HG02678 (cell line): ENCODE measurements around the gene UFD1.

Source experiments
- ATAC-seq: cut with Tn5 transposase; IDR thresholded peaks from one replicate; pipeline ENCODE4 v1.9.1; 2021; ENCODE audit warnings: mild to moderate bottlenecking, moderate library complexity; ENCODE audit not compliant: unreplicated experiment

UFD1 gene

DNA sequence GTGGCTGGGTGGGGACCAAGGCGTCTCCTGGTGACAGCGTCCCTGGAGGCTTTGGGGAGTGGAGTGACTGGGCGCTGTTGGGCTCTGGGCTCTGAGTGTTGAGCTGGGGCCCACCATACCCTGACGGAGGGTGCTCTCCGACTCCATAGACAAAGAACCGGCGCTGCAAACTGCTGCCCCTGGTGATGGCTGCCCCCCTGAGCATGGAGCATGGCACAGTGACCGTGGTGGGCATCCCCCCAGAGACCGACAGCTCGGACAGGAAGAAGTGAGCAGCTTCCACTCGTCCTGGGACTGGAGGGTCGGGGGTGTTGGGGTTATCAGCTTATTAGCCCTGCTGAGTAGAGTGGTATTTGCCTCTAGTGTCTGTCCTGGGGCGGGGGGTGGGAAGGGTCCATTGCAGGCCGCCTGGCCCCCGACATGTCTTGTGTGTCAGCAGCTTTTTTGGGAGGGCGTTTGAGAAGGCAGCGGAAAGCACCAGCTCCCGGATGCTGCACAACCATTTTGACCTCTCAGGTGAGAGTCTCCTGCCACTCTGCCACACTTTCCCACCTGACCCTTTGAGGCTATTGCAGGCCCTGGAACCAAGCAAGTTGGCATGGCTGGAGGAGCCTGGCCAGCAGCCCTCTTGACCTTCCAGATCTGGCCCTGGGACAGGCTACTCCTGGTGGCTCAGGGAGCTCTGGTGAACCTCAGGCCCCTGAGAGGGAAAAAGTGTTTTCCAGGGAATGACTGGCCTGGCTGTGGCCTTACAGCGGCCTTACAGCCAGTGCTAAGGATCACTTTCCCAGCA, 37.6 kb upstream of the UFD1 start:
- no peak for ATAC-seq

DNA sequence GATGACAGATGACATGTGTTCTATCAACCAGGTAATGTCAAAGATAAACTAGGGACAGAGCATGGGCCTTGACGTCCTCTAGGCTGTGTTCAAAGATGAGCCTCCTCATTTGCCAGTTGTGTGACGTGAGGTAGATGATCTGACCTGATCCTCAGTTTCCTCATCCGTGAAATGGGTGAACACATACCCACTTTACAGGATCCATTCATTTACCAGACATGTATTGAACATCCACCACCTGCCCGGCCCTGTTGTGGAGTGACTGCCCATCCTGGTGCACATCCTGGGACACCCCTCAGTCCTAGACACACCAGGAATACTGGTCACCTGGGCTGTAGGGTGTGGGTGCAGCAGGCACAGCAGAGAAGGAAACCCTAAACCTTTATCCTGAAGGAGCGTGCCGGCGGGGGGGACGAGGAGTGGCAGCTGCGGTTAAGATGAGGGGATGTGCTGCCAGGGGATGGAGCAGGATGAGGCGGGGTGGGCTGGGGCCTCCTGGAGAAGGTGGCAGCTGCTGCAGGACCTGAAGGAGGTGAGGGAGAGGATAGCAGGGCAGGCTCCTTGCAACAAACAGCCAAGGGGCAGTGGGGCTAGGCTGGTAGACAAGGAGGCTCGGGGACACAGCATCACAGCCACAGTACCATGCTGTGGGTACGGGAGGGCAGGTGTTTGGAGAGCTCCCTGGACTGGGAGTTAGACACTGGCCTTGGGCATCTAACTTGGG, 36.8 kb upstream of the UFD1 start:
- ATAC-seq, result no peak

DNA sequence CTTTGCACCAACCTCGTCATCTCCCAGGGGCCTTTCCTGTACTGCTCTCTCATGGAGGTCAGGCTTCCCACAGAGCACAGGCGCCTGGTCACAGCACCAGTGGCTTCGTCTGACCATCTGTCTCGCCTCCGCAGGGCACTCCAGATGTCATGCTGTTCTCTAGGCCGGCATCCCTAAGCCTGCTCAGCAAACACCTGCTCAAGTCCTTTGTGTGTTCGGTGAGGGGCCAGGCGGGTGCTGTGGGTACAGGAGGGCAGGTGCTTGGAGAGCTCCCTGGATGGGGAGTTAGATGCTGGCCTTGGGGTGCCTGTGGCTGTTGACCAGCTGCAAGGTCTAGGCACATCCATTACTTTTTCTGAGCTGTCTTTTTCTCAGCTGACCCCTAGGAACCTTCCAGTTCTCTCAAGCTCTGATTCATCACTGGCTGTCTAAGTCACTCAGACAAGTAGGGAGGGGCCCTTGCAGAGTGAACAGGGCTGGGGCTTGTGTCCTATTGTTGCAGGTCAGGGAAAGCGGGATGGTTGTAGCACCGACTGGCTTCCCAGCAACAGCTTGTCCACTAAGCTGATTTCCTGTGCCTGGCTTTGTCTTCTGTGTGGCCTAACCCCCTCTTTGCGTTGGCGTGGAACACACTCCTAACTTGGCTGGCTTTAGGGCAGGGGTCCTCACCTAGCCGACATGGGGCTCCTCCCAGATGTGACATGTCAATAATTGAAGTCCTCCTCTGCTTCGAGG, 36.0 kb upstream of the UFD1 start:
- ATAC-seq, result no peak

DNA sequence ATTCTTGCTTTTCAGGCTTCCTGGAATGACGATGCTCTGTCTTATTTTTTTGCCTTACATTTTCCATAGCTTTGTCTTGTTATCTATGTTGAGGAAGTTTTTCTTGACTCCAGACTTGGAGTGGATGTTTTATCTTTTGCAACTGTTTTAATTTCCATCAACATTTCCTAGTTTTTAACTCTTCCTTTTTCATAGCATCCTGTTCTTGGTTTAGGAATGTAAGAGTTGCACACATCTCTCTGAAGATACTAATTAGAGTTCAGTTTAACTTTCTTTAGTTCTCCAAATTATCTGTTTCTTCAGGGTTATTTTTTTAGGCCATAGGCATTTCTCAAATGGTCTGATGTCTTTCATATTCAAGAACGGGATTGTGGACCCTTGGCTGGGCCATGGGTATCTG, 34.8 kb upstream of the UFD1 start:
- ATAC-seq, result no peak

DNA sequence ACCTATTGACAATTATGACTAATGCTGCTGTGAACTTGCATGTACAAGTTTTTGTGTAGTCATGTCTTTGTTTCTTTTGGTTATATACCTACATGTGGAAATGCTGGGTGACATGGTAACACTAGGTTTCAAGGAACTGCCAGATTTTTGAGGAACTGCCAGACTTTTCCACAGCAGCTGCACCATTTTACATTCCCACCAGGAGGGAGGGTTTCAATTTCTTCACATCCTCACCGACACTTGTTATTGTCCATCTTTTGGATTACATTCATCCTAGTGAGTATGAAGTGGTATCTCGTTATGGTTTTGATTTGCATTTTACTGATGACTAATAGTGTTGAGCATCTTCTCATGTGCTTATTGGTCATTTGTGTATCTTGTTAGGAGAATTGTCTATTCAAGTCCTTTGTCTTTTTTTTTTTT, 31.9 kb upstream of the UFD1 start:
- no peak for ATAC-seq

DNA sequence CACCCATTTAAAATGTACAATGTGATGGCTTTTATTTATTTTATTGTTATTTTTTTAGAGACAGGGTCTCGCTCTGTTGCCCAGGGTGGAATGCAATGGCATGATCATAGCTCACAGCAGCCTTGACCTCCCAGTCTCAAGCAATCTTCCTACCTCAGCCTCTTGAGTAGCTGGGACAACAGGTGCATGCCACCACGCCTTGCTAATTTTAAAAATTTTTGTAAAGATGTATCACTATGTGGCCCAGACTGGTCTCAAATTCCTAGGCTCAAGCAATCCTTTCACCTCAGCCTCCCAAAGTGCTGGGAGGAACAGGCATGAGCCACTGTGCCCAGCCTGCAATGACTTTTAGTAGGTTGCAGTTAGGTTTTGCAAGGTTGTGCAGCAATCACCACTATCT, 30.9 kb upstream of the UFD1 start:
- ATAC-seq, result no peak

DNA sequence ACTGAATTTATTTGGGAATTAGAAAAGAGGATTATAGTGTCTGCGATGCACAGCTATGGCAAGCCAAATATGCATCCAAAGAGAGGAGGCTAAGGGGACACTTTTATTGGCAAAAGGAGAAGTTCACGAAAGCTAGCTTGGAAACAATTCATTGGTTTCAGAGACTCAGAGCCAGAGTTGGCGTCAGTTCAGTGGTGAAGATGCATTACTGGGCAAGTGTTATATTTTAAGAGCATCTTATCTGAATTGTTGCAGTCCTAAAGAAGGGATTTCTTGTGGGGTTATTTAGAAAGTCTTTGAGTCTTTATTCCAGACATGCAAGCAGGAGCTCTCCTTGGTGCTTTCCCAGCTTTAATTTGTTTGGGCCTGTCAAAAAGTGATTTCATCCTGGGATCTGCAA, 30.2 kb upstream of the UFD1 start:
- ATAC-seq, result no peak

DNA sequence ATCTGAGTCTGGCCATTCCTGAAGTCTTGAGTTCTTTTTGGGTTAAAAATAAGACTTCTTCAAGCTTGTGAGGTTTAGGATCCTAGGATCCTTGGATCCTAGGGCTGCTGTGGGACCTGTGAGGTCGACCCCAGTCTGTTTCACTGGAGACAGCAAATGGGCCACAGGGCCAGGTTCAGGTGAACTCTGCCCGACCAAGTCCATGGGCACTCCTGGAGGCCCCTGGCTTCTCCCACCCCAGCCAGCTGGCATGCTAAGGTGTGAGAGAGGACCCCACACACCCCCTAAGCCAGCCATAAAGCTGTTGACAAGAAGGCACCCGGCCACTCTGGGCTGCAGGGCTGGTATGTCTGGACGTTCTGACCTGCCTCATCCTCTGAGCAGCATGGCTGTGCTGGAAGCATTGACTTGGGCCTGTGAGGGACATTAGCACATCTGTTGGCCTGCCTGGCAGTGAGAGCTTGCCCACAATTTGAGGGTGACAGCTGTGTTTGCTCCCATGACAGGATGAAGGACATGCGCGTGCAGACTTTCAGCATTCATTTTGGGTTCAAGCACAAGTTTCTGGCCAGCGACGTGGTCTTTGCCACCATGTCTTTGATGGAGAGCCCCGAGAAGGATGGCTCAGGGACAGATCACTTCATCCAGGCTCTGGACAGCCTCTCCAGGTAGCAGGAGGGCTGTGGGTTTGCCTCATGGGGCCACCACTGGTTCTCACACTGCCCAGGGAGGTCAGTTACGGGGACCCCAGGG, 29.2 kb upstream of the UFD1 start:
- no peak for ATAC-seq

DNA sequence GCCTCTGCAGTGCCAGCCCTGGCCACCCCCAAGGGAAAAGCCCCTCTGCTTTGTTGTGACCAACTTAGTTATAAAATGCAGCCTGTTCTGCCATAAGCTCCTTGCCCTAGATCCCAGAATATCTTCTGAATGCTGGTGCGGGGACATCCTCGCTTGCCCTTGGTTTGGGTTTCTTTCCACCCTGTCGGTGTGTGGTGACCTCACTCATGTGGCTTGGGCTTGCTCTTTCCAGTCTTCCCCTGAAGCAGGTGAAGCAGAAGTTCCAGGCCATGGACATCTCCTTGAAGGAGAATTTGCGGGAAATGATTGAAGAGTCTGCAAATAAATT, 28.5 kb upstream of the UFD1 start:
- no peak for ATAC-seq

DNA sequence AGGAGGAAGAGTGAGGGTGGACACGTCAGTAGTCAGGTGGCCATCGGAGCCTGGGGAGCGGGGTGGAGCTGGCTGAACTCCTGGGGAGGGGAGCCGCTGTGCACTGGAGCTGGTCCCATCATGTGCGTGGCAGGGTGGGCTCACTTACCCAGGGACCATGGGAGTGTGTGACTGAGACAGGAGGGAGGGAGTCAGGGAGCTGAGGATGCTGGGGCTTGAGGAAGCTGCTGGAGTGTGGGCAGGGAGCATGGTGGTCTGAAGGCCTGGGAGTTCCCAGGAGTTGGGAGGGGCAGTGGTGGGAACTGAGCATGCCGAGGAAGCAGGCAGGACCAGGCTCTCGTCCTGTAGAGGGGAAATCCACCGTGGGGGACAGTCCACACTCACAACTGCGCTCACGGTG, 27.2 kb upstream of the UFD1 start:
- no peak for ATAC-seq

DNA sequence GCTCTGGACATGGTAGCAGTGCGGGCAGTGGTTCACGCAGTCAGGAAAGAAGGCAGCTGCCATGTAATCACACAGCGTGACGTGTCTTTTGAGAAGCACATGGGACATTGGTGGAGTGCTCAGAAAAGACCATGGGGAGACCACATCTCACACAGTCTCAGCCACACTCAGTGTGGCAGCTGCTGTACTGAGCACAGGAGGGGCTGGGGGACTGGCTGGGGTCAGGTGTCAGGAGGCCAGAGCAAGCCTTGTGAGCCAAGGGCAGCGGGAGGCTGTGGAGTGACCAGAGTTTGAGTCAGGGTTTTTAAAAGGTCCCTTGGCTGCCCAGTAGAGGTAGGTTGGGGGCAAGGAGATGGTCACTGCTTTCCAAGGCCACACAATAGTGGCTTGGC, 26.7 kb upstream of the UFD1 start:
- ATAC-seq, result no peak

DNA sequence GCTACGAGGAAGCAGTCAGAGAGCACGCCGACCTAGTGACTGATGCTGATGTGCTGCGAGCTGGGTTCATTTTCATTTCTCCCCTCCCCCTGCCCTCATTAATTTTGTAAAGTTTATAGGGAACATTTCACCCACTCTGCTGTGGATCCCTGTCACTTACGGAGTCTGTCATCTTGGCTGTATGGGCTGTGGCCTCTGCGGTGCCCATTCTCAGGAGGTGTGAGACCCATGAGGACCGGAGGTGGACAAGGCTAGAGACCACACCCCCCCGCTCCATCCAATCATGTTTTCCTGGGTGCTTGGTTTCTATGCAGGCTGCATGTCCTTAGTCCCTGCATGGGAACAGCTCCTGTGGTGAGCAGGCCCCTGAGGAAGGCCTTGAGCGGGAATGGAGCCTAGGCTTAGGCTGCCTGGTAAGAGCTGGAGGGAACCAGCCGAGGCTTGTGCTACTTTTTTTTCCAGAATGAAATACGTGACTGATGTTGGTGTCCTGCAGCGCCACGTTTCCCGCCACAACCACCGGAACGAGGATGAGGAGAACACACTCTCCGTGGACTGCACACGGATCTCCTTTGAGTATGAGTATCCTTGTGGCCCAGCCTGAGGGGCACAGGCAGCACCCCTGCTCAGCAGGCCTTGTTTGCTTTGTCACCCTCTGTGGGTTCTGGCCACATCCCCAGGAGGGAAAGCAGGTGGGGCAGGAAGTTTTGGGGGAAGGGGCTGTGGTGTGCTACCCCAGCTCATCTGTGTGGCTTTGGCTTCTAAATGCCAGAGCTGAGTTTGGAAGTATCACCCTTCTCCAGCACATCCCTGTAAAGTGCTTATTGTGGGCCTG, 26.1 kb upstream of the UFD1 start:
- no peak for ATAC-seq

DNA sequence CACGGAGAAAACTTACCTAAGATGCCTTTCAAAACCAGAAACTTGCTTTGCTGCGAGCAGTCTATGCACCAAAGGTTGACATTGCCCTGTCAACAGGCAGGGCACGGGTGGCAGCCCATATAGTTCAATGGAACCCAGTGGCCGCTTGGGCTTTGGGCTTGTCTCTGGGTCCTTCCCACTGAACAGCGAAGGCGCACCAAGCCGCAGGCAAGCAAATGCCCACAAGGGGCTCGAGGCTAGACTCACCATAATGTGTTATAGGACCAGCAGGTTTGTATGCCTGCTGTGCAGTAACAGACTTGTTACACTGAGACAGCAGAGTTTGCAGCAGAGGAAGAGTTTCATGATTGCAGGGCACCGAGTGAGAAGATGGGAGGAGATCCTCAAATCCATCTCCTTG, 24.9 kb upstream of the UFD1 start:
- ATAC-seq, result no peak

DNA sequence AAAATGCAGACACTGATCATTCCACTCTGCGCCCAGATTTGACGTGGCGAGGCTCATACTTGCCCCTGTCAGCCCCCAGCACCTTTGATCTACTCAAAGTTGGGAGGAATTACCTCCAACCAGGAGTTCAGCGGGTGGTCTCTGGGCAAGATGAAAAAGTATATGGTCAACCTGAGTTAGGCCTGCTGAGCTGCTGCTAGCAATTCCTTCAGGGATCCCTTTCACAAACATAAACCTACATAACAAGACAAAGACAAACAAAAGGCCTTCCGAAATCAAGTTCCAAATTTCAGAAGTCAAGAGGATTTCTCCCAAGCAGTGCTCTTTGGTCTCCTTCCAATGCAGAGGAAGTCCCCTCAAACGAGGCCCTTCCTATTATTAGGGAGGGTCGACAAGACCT, 24.4 kb upstream of the UFD1 start:
- ATAC-seq, result no peak

DNA sequence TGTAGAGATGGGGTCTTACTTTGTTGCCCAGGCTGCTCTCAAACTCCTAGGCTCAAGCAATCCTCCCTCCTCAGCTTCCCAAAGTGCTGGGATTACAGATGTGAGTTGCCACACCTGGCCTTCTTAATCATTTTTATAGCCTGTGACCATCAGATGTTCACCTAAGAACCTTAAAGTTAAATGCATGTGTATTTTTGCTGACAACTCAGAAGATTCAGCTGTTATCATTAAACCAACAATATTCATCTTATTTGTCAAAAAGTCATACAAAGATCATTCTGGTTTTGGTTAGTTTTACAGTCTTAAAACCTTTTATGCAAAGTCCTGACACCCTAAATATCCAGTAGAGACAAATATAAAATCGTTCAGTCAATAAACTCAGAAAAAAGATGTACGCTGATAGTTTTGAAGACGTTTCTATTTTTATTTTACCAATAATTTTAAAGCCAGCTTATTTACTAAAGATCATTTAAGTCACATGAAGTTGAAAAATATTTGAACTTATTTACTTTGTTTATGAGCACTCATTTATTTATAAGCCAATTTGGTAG, 23.0 kb upstream of the UFD1 start:
- no peak for ATAC-seq

DNA sequence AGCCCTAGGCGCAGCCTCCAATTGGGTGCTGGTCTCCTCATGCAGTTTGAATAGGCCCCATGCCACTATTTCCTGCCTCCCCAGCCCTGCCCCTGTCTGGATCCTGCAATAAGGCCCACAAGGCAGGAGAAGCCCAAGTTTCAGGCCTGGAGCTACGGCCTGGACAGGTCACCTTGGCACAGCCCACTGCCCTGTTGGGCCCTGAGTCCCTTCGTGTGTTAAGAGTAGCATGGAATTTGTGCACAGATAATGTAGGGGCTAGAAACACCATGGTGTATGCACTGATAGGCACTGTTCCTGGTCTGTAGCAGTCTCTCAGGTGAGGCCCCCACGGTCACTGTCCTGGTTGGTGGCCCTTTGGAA, 20.9 kb upstream of the UFD1 start:
- ATAC-seq, result no peak

DNA sequence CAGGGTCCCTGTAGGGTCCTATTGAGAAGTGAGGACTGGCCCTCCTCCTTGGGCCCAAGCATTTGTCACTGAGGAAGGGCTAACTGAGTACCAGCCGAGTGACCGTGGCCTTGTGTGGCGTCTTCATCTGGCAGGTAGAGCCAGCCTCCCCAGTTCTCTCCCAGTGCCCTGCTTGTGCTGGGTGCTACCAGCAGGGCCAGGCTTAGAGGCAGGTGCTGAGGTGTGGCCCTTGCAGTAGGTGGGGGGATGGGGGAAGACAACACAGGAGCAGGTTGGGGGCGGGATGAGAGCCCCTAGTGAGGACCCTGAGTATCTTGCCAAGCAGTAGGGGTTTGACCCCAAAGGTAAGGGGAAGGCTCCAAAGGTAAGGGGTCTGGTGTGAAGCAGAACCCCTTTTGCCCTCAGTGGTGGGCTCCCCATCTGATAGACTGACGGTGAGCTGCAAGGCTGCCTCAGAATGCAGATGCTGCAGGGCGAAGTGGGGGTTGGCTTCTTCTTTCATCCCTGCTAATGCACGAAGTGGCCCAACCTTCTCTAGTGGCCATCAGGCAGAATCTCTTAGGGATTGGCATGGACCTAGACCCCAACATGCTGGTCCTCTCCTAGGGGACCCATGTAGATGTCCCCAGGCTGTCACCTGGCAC, 20.4 kb upstream of the UFD1 start:
- ATAC-seq, result no peak

DNA sequence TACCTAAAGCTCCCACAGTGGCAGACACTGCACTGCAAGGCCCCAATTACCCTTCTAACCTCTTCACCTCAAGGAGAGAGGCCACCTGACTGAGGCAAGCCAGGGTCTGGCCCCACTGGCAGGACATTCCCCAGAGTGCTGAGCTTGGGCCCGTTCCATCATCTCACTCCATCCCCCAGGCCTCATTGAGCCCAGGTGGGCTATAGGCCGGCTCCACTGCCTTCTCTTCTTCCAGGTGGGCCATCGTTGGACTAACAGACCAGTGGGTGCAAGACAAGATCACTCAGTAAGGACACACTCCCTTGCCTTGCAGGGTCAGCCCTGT, 19.8 kb upstream of the UFD1 start:
- no peak for ATAC-seq

DNA sequence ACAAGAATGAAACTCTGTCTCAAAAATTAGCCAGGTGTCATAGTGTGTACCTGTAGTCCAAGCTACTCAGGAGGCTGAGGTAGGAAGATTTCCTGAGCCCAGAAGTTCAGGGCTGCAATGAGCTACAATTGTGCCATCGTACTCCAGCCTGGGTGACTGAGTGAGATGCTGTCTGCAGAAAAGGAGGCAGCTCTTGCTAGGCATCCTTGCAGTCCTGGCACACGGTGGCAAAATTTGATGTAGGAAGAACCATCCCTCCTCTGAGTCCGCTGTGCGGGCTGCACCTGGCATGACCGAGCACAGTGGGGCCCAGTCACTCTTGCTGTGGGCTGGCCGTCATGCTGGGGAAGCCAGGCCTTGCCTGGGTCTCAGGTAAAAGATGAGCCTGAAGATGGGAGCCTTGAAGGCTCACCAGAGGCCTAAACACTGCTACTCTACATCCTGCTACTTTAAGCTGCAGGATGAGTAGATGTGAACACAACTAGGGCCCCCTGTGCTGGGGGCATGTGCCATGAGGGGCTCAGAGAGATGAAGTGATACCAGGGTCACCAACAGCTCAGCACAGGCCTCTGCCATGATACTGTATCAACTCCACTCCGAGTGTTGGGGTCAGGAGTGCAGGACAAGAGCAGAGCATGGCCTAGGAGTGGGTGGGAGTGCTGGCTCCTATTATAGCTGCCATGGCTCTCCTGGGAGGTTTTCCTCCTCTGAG, 19.3 kb upstream of the UFD1 start:
- ATAC-seq, result no peak
